K562 (cell line): Measurements from ENCODE around the gene LINC00632. TPM values are rescaled to one million over a fixed set of nuclear protein-coding genes. Genes with fewer than 3 reads are reported as not detected.

ENCODE experiments used
- ATF3 ChIP-seq, 2 experiments: fragments of 450-650 bp in 1 of 2; sonication (generic) in 1 of 2; formaldehyde crosslinking in 1 of 2; IDR thresholded peaks in 1 of 2; conservative IDR thresholded peaks in 1 of 2; 2 replicates each; pipeline versions ENCODE4 v1.6.1 to v1.8.1; 2016 to 2023; ENCODE audit warnings: mild to moderate bottlenecking in 2 of 2, moderate library complexity in 2 of 2, inconsistent platforms in 1 of 2, missing genetic modification reagents in 1 of 2
- CHD7 ChIP-seq: fragments of 200-600 bp; sonication (generic); IDR thresholded peaks from one replicate; pipeline ENCODE4 v1.6.1; 2012; ENCODE audit warnings: mild to moderate bottlenecking, low read depth, low read length, inconsistent platforms
- HLTF ChIP-seq: fragments of 450-650 bp; IDR thresholded peaks from 2 replicates; pipeline ENCODE4 v1.6.1; 2016
- POLR2AphosphoS2 ChIP-seq: IDR thresholded peaks from 2 replicates; pipeline ENCODE4 v1.6.1; 2012; ENCODE audit warnings: low read length, improper control_type of control experiment
- RAD21 ChIP-seq, 2 experiments: fragments of 250-450 bp in 1 of 2; fragments of 450-650 bp in 1 of 2; sonication (Bioruptor Pico) in 1 of 2; formaldehyde crosslinking in 1 of 2; IDR thresholded peaks in 1 of 2; conservative IDR thresholded peaks in 1 of 2; 2 replicates each; pipeline versions ENCODE4 v1.4.0 to v1.8.0; 2020 to 2022; ENCODE audit warnings: mild to moderate bottlenecking in 2 of 2, moderate library complexity in 1 of 2
- RBM15 ChIP-seq: fragments of 200-400 bp; formaldehyde crosslinking; IDR thresholded peaks from 2 replicates; pipeline ENCODE4 v1.6.1; 2018; ENCODE audit warnings: mild to moderate bottlenecking, low read length, moderate library complexity; ENCODE audit not compliant: insufficient read depth
- TAF7 ChIP-seq: fragments of 450-650 bp; IDR thresholded peaks from 2 replicates; pipeline ENCODE4 v1.6.1; 2016; ENCODE audit warnings: missing genetic modification characterization, missing compliant biosample characterization
- TCF15 ChIP-seq: fragments of 250-450 bp; sonication (Bioruptor Pico); IDR thresholded peaks from 2 replicates; pipeline ENCODE4 v1.8.0; 2022; ENCODE audit warnings: moderate library complexity, mild to moderate bottlenecking, inconsistent platforms
- polyA plus RNA-seq, 8 experiments: library from polyadenylated mRNA; depleted of rRNA in 4 of 8; stranded (reverse) in 5 of 8; unstranded in 3 of 8; fragments of >200 nt; fragmentation: Nextera tagmentation in 2 of 8; fragmentation: Illumina TruSeq in 1 of 8; extraction: Ambion mirVana in 2 of 8; extraction: Trizol in 1 of 8; gene quantifications; 2 replicates each; pipeline versions ENCODE4 v1.2.1 to v1.2.3, GENCODE V29; 2011 to 2014; ENCODE audit warnings: inconsistent platforms in 1 of 8, missing spikeins in 1 of 8
- total RNA-seq, 7 experiments: library from RNA; depleted of rRNA in 6 of 7; stranded (reverse); fragments of >200 nt in 6 of 7; fragmentation: Illumina TruSeq in 2 of 7; extraction: Trizol in 2 of 7; gene quantifications; 2 replicates each; pipeline versions ENCODE4 v1.2.1 to v1.2.3, GENCODE V29; 2011 to 2021; ENCODE audit warnings: low replicate concordance in 1 of 7

The LINC00632 gene
- total and polyA plus RNA-seq, 9 of the 15 experiments (the other 6 are each of a cell fraction or from before 2014, with no cell fraction given), result 0.06 to 0.20 TPM; not detected in 7

GRCh38 chrX:140724736-140725135 lies 15.2 kb downstream of the LINC00632 start (continued):
- TF ChIP-seq CHD7 (no peak), HLTF (no peak), RAD21 (CRISPR knock-in tag; conservative IDR thresholded peaks at IDR 0.05 in 1 of 2, IDR thresholded peaks at IDR 0.05 in 1 of 2) (no peak), TCF15 (CRISPR knock-in tag) (no peak), POLR2AphosphoS2 (no peak), RBM15 (no peak), ATF3 (IDR thresholded peaks at IDR 0.05) (no peak), ATF3 (CRISPR knock-in tag; conservative IDR thresholded peaks at IDR 0.05) (no peak), TAF7 (no peak)
